Vagina (tissue), 2 donors: ENCODE results near the gene PRRT1. TPM values are rescaled to one million over a fixed set of nuclear protein-coding genes. Genes with fewer than 3 reads are reported as not detected.

Source experiments
- DNase-seq, 2 donors: peaks; one replicate each; pipeline ENCODE4 v3.0.0-alpha.2; 2017; ENCODE audit errors: extremely low spot score in 2 of 2
- H3K27ac ChIP-seq: fragments of 200-600 bp; sonication (generic); one replicate; pipeline ENCODE4 v1.5.1; 2019
- H3K27me3 ChIP-seq: fragments of 200-600 bp; sonication (generic); one replicate; pipeline ENCODE4 v1.5.1; 2019
- H3K36me3 ChIP-seq, 2 donors: fragments of 200-600 bp; sonication (generic); one replicate each; pipeline ENCODE4 v1.5.1; 2017 to 2019
- H3K4me1 ChIP-seq: fragments of 200-600 bp; sonication (generic); one replicate; pipeline ENCODE4 v1.5.1; 2019
- H3K4me3 ChIP-seq, 2 donors: fragments of 200-600 bp; sonication (generic); 1 replicate in 1 of 2; 2 replicates in 1 of 2; pipeline ENCODE4 v1.5.1; 2016 to 2019
- H3K9me3 ChIP-seq: fragments of 200-600 bp; sonication (generic); one replicate; pipeline ENCODE4 v1.5.1; 2019
- POLR2A ChIP-seq, 2 donors: fragments of 450-650 bp; IDR thresholded peaks; one replicate each; pipeline ENCODE4 v1.6.1; 2017; ENCODE audit warnings: antibody characterized with exemption in 2 of 2, mild to moderate bottlenecking in 2 of 2, moderate library complexity in 2 of 2
- POLR2AphosphoS5 ChIP-seq, 2 donors: sonication (generic); formaldehyde crosslinking; IDR thresholded peaks; one replicate each; pipeline ENCODE4 v1.9.0; 2017; ENCODE audit warnings: antibody characterized with exemption in 2 of 2, mild to moderate bottlenecking in 2 of 2, low read depth in 1 of 2; ENCODE audit not compliant: insufficient read depth in 1 of 2
- intact Hi-C: fragments of 100-400 bp; cut with DNase I; formaldehyde crosslinking; loops from one replicate; pipeline ENCODE4 v1.15.1; 2023
- total RNA-seq: library from RNA; depleted of rRNA; stranded (reverse); fragments of >200 nt; gene quantifications from one replicate; pipeline ENCODE4 v1.2.3, GENCODE V29; 2016
- TF ChIP-seq, protein P1 (sequence below), 3 experiments: fragments of 450-650 bp in 2 of 3; fragments of 200-600 bp in 1 of 3; sonication (generic) in 1 of 3; IDR thresholded peaks; one replicate each; pipeline ENCODE4 v1.5.1; 2017 to 2019; ENCODE audit warnings: antibody characterized with exemption in 3 of 3, mild to moderate bottlenecking in 2 of 3, moderate library complexity in 2 of 3

The PRRT1 gene
- total RNA-seq: 8.8 TPM

DNA sequence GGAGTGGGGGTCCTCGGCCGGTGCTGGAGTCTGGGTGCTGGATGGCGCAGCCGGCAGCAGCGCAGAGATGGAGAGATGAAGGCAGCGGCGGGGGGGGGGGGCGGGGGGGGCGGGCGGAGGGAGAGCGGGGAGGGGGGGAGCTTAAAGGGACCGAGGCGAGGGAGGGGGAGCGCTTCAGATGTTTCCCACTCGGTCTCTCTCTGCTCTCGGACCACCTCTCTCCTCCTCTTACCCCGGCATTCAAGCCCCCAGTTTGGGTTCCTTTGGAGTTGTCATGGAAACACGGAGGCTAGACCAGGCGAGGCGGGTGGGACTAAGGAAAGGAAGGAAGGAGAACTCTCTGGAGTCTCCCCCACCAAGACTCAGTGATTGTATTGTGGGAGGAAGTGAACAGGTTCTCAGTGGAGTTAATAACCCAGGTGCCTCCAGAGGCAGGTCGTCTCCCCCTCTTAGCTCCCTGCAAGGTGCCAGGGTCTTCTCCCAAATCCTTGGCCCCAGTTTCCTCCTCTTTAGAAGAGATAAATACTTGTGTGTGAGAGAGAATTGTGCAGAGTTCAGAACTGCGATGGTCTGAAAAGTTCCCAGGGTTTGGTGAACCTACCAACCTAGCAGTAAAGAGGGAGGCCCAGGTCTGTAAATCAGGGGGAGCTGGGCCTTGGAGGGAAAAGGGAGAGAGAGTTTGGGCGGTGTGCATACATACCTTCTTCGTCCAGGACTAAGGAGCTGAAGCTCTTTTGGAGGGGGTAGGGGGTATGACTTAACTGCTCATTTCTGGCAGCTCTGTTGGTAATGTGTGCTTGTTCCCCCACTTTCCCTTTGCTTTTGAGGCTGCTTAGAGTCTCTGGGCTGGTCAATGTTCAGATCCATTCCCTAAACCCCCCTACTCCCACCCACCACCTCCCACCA is at the start of gene PRRT1:
Gene PRRT1 (minus strand): TSS at position 77 of the 906 bp plus-strand sequence. CDS start 112 bp downstream, outside the sequence.
- H3K27me3 ChIP-seq: no peaks in the 10 kb centered on the region
- intact Hi-C loops: loop anchor here (5.0 kb wide), 1 partner anchor 35 kb away; no protein-coding TSS in a partner anchor

DNA sequence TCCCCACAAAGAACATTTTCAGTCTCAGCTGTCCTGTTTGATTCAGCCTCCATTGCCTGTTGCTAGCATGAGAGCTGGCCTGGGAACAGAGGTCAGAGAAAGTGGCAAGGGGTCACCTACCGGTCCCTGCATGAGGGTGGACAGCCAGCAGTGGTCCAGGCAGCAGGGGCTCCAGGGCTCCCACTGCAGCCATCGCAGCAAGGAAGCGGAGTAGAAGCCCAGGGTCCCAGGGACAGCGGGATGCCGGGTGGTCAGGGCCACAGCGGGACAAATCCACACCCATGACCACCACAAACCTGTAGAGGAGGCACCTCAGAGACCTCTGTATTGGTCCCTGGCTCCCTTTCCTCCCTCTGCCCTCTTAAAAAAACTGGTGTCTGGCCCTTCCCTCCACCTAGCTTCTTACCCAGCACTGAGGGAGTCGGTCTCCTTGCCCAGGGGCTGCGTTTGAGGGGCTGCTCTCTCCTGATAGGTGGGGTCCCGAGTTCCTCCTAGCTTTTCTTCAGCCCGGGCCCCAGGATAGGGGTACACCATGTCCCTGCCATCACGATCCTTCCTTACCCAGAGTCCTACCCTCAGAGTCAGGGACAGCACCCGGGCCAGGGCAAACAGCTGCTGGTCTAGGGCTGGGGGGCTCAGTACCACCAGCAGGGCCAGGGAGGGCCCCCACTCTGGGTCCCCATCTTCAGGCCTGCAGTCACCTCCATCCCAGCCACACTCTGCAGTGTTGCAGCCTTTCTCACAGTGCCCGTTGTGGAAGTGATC is 49.2 kb upstream of the PRRT1 start:
- Histone ChIP-seq H3K4me1 (peaks cover 12% of the 10 kb centered on the region), H3K9me3 (no peaks in the 10 kb centered on the region), H3K4me3 (no peak overlapping the region), H3K36me3 (no peaks in the 10 kb centered on the region), H3K27me3 (no peaks in the 10 kb centered on the region), H3K27ac (no peak overlapping the region)
- intact Hi-C loops: no loop called here
- TF ChIP-seq, protein P1, sequence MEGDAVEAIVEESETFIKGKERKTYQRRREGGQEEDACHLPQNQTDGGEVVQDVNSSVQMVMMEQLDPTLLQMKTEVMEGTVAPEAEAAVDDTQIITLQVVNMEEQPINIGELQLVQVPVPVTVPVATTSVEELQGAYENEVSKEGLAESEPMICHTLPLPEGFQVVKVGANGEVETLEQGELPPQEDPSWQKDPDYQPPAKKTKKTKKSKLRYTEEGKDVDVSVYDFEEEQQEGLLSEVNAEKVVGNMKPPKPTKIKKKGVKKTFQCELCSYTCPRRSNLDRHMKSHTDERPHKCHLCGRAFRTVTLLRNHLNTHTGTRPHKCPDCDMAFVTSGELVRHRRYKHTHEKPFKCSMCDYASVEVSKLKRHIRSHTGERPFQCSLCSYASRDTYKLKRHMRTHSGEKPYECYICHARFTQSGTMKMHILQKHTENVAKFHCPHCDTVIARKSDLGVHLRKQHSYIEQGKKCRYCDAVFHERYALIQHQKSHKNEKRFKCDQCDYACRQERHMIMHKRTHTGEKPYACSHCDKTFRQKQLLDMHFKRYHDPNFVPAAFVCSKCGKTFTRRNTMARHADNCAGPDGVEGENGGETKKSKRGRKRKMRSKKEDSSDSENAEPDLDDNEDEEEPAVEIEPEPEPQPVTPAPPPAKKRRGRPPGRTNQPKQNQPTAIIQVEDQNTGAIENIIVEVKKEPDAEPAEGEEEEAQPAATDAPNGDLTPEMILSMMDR (IDR thresholded peaks at IDR 0.05): no peak
- TF ChIP-seq POLR2AphosphoS5 (IDR thresholded peaks at IDR 0.05; ENCODE audit: insufficient read depth in 1 of 2, low read depth in 1 of 2) (no peak), POLR2A (IDR thresholded peaks at IDR 0.05) (no peak)
- DNase-seq: no peak

More for the DNA sequence above, at the start of gene PRRT1:
- peak within 1 kb of the TSS; percentile 75 to 88 for H3K4me3 ChIP-seq
- no peaks in the 10 kb centered on the region for H3K9me3 ChIP-seq
- peaks cover 0 to 23% of the 10 kb centered on the region in 2 donors for H3K36me3 ChIP-seq
- no peak for TF ChIP-seq POLR2A (IDR thresholded peaks at IDR 0.05)
- TF ChIP-seq, protein P1 (IDR thresholded peaks at IDR 0.05): no peak
- no peak for TF ChIP-seq POLR2AphosphoS5 (IDR thresholded peaks at IDR 0.05; ENCODE audit: insufficient read depth in 1 of 2, low read depth in 1 of 2)
- DNase-seq: no peak
- peaks cover 49% of the 10 kb centered on the region for H3K4me1 ChIP-seq
- peak within 1 kb of the TSS; percentile 94 for H3K27ac ChIP-seq

DNA sequence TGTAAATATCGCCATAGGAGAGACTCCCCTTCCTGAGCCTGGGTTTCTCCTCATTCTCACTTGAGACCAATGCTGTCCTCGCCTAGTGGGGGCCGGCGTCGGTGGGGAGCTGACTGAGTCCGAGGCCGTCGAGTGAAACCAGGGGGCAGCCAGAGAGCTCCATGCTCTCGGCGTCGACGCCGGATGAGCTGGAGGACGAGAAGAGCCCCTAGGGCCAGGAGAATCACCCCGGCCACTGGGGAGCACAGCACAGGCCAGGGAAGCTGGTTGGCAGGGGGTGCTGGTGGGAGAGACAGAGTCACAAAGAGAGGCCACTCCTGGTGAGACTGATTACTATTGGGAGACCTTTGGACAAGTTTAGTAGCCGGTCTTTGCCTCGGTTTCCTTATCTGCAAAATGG is 47.1 kb upstream of the PRRT1 start:
- intact Hi-C loops: loop anchor here (5.0 kb wide), 1 partner anchor 82 kb away; no protein-coding TSS in a partner anchor
- H3K27me3 ChIP-seq: no peaks in the 10 kb centered on the region
- no peak overlapping the region for H3K27ac ChIP-seq
- TF ChIP-seq, protein P1 (IDR thresholded peaks at IDR 0.05): no peak
- TF ChIP-seq POLR2A (IDR thresholded peaks at IDR 0.05) (no peak), POLR2AphosphoS5 (IDR thresholded peaks at IDR 0.05; ENCODE audit: insufficient read depth in 1 of 2, low read depth in 1 of 2) (no peak)
- H3K4me1 ChIP-seq: peaks cover 21% of the 10 kb centered on the region
- no peak for DNase-seq
- H3K9me3 ChIP-seq: no peaks in the 10 kb centered on the region
- no peak overlapping the region for H3K4me3 ChIP-seq
- no peaks in the 10 kb centered on the region for H3K36me3 ChIP-seq

DNA sequence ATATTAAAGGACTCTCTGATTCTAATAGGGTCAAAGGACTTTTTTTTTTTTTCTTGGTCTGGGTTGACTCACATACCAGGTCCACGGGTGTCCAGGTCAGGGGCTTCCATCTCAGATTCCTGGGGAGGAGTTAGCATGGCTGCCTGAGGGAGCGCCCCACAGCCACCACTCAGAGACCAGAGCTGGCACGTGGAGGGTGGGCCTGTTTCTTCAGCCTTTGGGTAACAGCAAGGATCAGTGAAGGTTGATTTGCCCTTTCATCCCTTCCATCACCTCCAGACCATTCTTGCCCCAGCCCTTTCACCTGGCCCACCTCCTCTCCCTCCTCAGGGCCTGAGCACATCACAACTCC is 46.6 kb upstream of the PRRT1 start:
- TF ChIP-seq, protein P1 (IDR thresholded peaks at IDR 0.05): no peak
- TF ChIP-seq POLR2A (IDR thresholded peaks at IDR 0.05) (no peak), POLR2AphosphoS5 (IDR thresholded peaks at IDR 0.05; ENCODE audit: insufficient read depth in 1 of 2, low read depth in 1 of 2) (no peak)
- no peaks in the 10 kb centered on the region for H3K36me3 ChIP-seq
- DNase-seq: no peak
- intact Hi-C loops: loop anchor here (5.0 kb wide), 1 partner anchor 81 kb away; no protein-coding TSS in a partner anchor
- no peaks in the 10 kb centered on the region for H3K27me3 ChIP-seq
- no peak overlapping the region for H3K27ac ChIP-seq
- H3K4me1 ChIP-seq: peaks cover 21% of the 10 kb centered on the region
- no peak overlapping the region for H3K4me3 ChIP-seq
- H3K9me3 ChIP-seq: no peaks in the 10 kb centered on the region
